HAP-1 (cell line): Measurements from ENCODE around the gene RBM45.
"Not testable (repeated sequence)": the region's sequence is repeated elsewhere in the genome, so short reads cannot be mapped to it uniquely, and the experiment has no call there.

Experiments
- DNase-seq, 2 experiments: peaks; one replicate each; pipeline ENCODE4 v3.0.0-alpha.2; 2016 to 2020; ENCODE audit warnings: low spot score in 2 of 2
- H3K27me3 ChIP-seq: fragments of 250-450 bp; sonication (Bioruptor Pico); 2 replicates; pipeline ENCODE4 v1.5.1; 2020; ENCODE audit warnings: low read depth, mild to moderate bottlenecking, moderate library complexity
- H3K36me3 ChIP-seq: fragments of 250-450 bp; sonication (Bioruptor Pico); replicated peaks from 2 replicates; pipeline ENCODE4 v1.5.1; 2020; ENCODE audit warnings: mild to moderate bottlenecking
- H3K4me1 ChIP-seq: fragments of 250-450 bp; sonication (Bioruptor Pico); 2 replicates; pipeline ENCODE4 v1.5.1; 2020; ENCODE audit warnings: mild to moderate bottlenecking
- H3K4me3 ChIP-seq: fragments of 250-450 bp; sonication (Bioruptor Pico); 2 replicates; pipeline ENCODE4 v1.5.1; 2020; ENCODE audit warnings: mild to moderate bottlenecking, moderate library complexity
- H3K9me3 ChIP-seq: fragments of 250-450 bp; sonication (Bioruptor Pico); 2 replicates; pipeline ENCODE4 v1.5.1; 2020; ENCODE audit warnings: mild to moderate bottlenecking, moderate library complexity
- in situ Hi-C: fragments of 300-500 bp; cut with MboI; formaldehyde crosslinking; loops from 3 replicates; pipeline ENCODE4 v1.14.3; 2020; ENCODE audit warnings: low sequenced_read_pairs, inconsistent platforms, mixed read lengths

Gene RBM45

DNA sequence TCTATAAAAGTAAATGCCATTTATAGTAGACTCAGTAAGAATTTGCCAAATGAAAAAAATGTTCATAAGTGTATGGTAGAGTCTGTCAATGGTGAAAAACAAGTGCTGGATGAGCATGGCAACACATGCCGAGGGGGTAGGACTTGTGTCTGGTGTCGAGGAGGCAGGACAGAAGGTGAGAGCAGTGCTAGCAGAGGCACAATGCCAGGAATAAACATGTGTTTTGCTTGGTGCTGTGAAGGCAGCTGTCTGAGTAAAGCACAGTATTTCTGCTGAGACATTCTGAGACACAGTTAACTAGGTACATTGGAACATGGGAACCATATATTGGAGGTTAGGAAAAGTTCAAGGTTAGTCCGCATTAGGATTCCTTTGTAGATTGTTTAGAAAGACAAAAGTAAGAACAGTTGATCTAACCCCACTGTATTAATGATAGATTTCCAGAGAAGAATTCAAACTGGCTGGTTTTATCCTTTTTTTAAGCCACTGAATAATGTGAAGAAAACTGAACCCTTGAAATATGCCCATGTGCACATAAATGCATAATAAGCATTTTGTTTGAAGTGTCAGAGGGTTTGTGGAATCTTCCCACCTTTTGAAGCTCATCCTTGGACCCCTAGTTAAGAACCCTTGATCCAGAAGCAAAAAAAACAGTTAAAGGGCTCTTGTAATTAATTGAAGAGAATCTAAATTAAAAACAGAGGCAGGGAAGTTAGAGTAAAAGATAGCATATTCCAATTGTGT lies 7.1 kb downstream of the RBM45 start:
- H3K27me3 ChIP-seq: no peaks in the 10 kb centered on the region
- H3K9me3 ChIP-seq: no peaks in the 10 kb centered on the region
- no peak overlapping the region for H3K4me3 ChIP-seq
- no peaks in the 10 kb centered on the region for H3K4me1 ChIP-seq
- peaks cover 15% of the 10 kb centered on the region for H3K36me3 ChIP-seq
- in situ Hi-C loops: loop anchor here (10.0 kb wide), 1 partner anchor 295 kb away; no protein-coding TSS in a partner anchor
- DNase-seq: no peak

DNA sequence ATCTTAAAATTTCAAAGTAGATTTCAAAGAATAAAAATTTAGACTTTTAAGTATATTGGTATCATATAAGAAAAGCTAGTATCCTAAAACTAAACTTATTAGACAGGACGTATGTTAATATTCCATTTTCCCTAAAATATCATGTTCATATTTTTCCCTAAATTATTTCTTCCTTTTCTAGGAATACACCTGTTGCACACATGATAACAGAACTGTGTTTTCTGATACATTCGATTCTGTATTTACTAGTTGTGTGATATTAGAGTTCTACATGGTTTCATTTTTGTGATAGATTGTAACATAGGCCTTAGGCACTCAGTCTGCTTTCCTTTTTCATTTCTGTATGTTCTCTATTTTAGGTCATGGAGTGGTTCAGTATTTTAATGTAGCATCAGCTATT lies 10.9 kb downstream of the RBM45 start:
- Histone ChIP-seq H3K9me3 (no peaks in the 10 kb centered on the region), H3K27me3 (no peaks in the 10 kb centered on the region), H3K4me1 (no peaks in the 10 kb centered on the region), H3K4me3 (no peak overlapping the region), H3K36me3 (peaks cover 28% of the 10 kb centered on the region)
- DNase-seq: no peak
- in situ Hi-C loops: no loop called here

DNA sequence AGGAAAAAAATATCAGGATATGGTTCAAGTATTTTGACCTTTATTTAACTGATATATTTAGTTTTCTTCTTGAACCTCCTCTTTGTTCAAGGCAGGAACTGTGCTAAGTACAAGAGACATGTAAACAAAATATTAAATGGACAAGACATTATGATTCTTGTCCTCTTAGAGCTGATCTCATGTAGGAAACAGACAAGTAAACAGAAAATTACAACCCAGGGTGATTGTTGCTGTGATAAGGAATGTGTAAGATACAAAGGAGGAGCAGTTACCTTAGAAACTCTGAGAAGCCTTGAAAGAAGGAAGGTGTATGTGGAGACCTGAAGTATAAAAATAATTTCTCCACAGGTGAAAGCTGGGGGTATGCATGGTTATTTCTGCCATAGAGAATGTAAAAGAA lies 12.9 kb downstream of the RBM45 start:
- no peak for DNase-seq
- H3K36me3 ChIP-seq: peaks cover 28% of the 10 kb centered on the region
- peaks cover 5% of the 10 kb centered on the region; the same call in 1 of the 2 replicates for H3K4me1 ChIP-seq
- in situ Hi-C loops: no loop called here
- H3K9me3 ChIP-seq: no peaks in the 10 kb centered on the region
- no peak overlapping the region for H3K4me3 ChIP-seq
- H3K27me3 ChIP-seq: no peaks in the 10 kb centered on the region

DNA sequence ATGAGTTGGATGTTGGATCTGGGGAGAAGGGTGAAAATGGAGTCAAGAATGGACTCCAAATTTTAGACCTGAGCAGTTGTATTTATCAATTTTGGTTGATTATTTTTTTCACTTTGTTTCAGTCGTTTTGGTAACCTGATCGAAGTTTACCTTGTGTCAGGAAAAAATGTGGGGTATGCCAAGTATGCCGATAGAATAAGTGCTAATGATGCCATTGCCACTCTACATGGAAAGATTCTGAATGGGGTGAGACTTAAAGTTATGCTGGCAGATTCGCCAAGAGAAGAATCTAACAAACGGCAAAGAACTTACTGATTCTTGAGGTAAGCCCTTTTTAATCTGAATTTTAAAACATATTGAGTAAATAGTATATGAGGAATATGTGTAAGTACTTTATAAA lies 13.6 kb downstream of the RBM45 start:
- H3K27me3 ChIP-seq: no peaks in the 10 kb centered on the region
- in situ Hi-C loops: no loop called here
- H3K4me1 ChIP-seq: peaks cover 5% of the 10 kb centered on the region; the same call in 1 of the 2 replicates
- peaks cover 28% of the 10 kb centered on the region for H3K36me3 ChIP-seq
- H3K4me3 ChIP-seq: no peak overlapping the region
- no peak for DNase-seq
- no peaks in the 10 kb centered on the region for H3K9me3 ChIP-seq

DNA sequence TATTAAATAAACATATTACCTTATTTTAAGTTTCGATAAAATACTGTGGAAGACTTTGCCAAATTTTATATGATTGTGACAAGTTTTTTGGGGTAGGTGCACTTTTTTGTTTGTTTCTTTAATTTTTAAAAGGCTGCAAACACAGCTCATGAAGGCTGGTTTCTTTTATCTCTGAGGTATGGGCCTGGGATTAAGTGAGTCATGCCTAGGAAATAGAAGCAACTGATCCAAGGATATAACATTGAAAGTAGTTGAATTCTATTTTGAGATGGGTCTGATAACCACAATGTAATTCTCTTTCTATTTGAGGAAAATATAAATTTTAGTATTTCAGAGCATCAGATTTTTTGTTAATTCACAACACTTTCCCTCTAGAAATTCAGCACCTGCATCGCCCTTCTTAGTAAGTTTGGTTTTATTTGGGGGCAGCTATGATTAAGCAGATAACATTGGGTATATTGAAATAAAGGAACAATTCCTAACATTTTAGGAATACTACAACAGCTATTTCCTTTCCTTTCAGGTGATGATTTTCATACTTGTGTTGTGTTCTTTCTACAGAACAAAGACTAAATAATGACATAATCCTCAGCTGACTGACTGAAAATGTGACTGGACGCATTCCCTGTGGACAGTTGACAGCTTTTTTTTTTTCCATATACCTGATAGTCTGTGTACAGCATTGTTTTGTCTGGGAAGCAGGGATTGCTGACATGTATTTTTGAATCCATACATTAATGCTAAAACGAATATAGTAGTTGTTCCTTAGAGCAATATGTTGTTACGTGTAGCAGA lies 16.8 kb downstream of the RBM45 start:
- Histone ChIP-seq H3K4me1 (peaks cover 5% of the 10 kb centered on the region; the same call in 1 of the 2 replicates), H3K36me3 (peaks cover 16% of the 10 kb centered on the region), H3K9me3 (no peaks in the 10 kb centered on the region), H3K27me3 (no peaks in the 10 kb centered on the region), H3K4me3 (no peak overlapping the region)
- in situ Hi-C loops: no loop called here
- no peak for DNase-seq

DNA sequence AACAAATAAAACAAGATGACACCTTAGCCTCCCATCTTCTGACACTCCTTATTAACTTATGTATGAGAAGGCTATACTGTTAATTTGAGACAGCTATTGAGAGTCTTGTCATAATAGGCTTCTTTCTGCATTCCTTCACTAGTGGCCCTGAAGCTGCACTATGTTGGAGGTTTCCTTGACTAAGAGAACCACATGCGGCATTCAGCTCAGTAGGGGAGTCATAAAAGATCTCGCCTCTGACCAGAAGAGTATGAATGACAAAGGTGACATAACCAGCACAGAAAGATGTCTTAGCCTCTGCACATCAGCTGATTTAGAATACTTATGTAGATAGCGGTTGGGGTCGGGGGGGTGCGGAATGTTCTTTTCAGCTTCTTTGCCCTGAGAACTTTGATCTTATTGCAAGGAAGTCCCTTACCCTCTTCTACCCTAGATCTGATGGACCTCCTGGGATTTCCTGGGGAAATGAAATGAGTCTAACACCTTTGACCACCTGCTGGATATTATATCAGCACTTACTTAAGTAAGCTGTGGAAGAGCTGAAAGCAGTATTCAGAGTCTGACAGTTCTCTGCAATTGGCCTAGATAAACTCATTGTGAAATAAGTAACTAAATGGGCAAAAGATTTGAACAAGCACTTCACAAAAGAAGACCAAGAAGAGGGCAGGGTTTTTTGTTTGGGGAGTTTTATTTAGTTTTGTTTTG lies 24.2 kb downstream of the RBM45 start:
- in situ Hi-C loops: no loop called here
- Histone ChIP-seq H3K4me3 (no peak overlapping the region), H3K36me3 (no peaks in the 10 kb centered on the region), H3K4me1 (no peaks in the 10 kb centered on the region), H3K9me3 (no peaks in the 10 kb centered on the region), H3K27me3 (no peaks in the 10 kb centered on the region)
- DNase-seq: no peak

DNA sequence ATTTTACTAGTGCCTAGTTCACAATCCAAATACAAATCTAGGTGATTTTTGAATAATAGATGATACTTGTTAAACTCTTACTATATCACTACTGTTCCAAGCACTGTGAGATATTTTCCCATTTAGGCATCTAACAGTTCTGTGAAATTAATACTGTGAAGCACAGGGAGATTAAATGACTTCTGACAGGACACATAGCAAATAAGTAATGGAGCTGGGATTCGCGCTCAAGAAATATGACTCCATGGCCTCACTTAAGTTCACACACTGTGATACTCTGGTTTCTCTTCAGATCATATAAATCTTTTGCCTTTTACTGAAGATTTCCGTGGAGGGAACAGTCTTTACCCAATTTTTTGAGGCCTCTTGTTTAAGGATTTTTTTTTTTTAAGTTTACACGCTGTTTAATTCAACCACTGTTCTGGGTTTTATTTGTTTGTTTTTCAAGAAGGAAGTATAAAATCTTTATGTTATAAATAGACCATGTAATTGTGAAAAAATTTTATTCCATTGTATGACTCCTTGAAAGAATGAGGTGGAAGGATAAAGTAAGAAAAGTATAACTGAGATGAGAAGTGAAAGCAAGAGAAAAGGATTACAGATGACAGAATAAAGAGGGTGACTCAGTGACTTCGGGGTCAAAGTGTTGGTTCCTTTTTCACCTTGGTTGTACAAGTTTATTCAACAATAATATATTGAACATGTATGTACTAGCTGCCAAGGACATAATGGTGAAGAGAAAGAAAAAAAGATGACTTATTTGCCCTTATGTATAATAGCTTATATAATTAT lies 30.2 kb downstream of the RBM45 start:
- Histone ChIP-seq H3K36me3 (no peaks in the 10 kb centered on the region), H3K9me3 (no peaks in the 10 kb centered on the region), H3K27me3 (no peaks in the 10 kb centered on the region), H3K4me1 (no peaks in the 10 kb centered on the region), H3K4me3 (no peak overlapping the region)
- in situ Hi-C loops: no loop called here
- DNase-seq: no peak

DNA sequence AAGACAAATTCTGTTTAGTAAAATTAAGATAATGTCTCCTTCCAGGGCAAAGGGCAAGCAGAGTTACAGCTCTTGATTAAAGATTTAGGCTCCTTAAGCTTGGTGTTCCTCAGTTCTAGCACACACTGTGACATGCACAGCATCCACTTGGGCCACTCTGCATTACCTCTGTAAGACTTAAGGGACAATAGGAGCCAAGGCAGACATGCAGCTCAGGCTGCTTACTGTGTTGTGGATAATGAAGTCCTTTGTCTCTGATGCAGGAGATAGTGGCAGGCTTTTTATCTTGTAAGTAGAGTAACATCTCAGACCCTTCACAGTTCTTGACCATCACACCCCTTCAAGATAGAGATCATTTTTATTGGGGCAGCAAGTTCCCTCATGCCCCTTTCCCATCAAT lies 31.2 kb downstream of the RBM45 start:
- in situ Hi-C loops: no loop called here
- H3K9me3 ChIP-seq: no peaks in the 10 kb centered on the region
- H3K27me3 ChIP-seq: no peaks in the 10 kb centered on the region
- H3K4me3 ChIP-seq: no peak overlapping the region
- H3K4me1 ChIP-seq: no peaks in the 10 kb centered on the region
- H3K36me3 ChIP-seq: no peaks in the 10 kb centered on the region
- no peak for DNase-seq

DNA sequence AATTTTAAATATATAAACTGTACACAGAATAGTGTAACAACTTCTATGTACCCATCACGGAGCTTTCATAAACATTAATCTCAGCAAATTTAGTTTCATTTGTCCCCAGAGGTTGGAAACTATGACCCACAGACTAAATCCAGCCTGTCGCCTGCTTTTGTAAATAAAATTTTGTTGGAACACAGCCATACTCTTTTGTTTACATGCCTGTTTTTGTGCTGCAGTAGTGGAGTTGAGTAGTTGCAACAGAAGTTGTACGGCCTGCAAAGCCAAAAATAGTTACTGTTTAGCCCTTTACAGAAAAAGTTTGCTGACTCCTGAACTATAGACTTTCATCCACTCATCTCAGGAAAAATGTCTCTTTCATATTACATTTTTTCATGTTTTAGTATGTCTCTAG lies 39.8 kb downstream of the RBM45 start:
- no peaks in the 10 kb centered on the region for H3K27me3 ChIP-seq
- H3K9me3 ChIP-seq: peaks cover 4% of the 10 kb centered on the region; the same call in 1 of the 2 replicates
- H3K4me1 ChIP-seq: peaks cover 10% of the 10 kb centered on the region
- DNase-seq: peak in 1 of 2 experiments; percentile 38
- no peaks in the 10 kb centered on the region for H3K36me3 ChIP-seq
- in situ Hi-C loops: no loop called here
- H3K4me3 ChIP-seq: no peak overlapping the region

DNA sequence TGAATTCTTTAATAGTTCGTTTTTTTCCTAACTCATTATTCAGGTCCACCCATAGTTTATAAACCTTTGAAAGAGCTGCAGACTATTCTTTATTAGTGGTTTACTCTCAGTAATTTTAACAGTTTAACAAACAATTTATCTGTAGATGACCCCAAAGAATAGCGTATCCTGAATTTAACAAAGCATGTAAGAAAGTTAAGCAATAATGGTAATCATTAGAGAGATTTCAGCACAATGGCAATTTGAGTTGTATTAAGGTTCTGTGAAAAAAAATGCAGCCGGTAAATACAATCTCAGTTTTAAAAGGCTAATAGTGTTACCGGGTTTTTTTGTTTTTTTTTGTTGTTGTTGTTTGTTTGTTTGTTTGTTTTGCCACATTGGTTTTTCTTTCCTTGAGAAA lies 40.3 kb downstream of the RBM45 start:
- in situ Hi-C loops: no loop called here
- no peak overlapping the region for H3K4me3 ChIP-seq
- no peaks in the 10 kb centered on the region for H3K27me3 ChIP-seq
- peaks cover 10% of the 10 kb centered on the region for H3K4me1 ChIP-seq
- peaks cover 4% of the 10 kb centered on the region; the same call in 1 of the 2 replicates for H3K9me3 ChIP-seq
- H3K36me3 ChIP-seq: no peaks in the 10 kb centered on the region
- no peak for DNase-seq

DNA sequence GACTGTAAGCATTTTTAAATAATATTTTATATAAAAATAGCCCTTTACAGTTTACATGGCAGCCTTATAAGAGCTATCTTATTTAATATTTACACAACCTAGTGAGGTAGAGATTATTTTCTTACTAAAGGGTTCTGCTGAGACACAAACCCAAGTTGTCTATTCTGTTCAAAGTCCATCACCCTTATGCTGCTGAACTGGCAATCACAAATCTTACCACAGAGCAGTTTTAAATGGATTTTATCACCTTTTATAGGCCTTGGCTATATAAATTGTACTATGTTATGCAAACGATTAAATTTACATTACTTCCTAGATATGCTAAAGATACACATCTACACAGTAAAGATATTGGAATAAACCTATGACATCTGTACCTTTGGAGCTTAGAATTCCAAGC lies 40.7 kb downstream of the RBM45 start:
- Histone ChIP-seq H3K4me3 (no peak overlapping the region), H3K36me3 (no peaks in the 10 kb centered on the region), H3K27me3 (no peaks in the 10 kb centered on the region), H3K9me3 (peaks cover 4% of the 10 kb centered on the region; the same call in 1 of the 2 replicates), H3K4me1 (peaks cover 10% of the 10 kb centered on the region)
- no peak for DNase-seq
- in situ Hi-C loops: no loop called here

DNA sequence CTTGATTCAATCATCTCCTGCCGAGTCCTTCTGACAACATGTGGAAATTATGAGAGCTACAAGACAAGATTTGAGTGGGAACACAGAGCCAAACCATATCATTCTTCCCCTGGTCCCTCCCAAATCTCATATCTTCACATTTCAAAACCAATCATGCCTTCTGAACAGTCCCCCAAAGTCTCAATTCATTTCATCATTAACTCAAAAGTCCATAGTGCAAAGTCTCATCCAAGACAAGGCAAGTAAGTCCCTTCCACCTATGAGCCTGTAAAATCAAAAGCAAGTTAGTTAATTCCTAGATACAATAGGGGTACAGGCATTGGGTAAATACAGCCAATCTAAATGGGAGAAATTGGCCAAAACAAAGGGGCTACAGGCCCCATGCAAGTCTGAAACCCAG lies 41.6 kb downstream of the RBM45 start:
- H3K27me3 ChIP-seq, H3K4me3 ChIP-seq, H3K36me3 ChIP-seq, DNase-seq, H3K9me3 ChIP-seq, in situ Hi-C loops: not testable (repeated sequence)
- H3K4me1 ChIP-seq: peaks cover 17% of the 10 kb centered on the region

DNA sequence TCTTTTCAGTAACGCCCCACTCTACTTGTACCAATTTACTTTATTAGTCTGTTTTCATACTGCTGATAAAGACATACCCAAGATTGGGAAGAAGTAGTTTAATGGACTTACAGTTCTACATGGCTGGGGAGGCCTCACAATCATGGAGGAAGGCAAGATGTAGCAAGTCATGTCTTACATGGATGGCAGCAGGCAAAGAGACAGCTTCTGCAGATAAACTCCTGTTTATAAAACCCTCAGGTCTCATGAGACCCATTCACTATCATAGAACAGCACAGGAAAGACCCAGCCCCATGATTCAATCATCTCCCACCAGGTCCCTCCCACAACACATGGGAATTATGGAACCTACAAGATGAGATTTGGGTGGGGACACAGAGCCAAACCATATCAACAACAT lies 43.3 kb downstream of the RBM45 start:
- no peak for DNase-seq
- Histone ChIP-seq H3K4me1 (peaks cover 17% of the 10 kb centered on the region), H3K4me3 (no peak overlapping the region), H3K36me3 (no peaks in the 10 kb centered on the region), H3K9me3 (peaks cover 4% of the 10 kb centered on the region; the same call in 1 of the 2 replicates), H3K27me3 (no peaks in the 10 kb centered on the region)
- in situ Hi-C loops: no loop called here
